Upper lobe of left lung (tissue), 6 donors: ENCODE results near the gene CAPRIN1. TPM values are rescaled to one million over a fixed set of nuclear protein-coding genes. Genes with fewer than 3 reads are reported as not detected.

Experiments used
- ATAC-seq, 2 donors: fragments of 200-7000 bp; cut with Tn5 transposase; one replicate each; pipeline ENCODE4 v1.9.1; 2022; ENCODE audit warnings: mild to moderate bottlenecking in 2 of 2, moderate library complexity in 2 of 2; ENCODE audit not compliant: low FRiP score in 2 of 2
- DNase-seq, 2 donors: peaks; one replicate each; pipeline ENCODE4 v3.0.0-alpha.2; 2019 to 2020
- H3K27ac ChIP-seq, 4 donors: fragments of 200-600 bp; sonication (generic); one replicate each; pipeline ENCODE4 v1.5.1; 2016 to 2019
- H3K27me3 ChIP-seq, 4 donors: fragments of 200-600 bp; sonication (generic); one replicate each; pipeline ENCODE4 v1.5.1; 2017 to 2019
- H3K36me3 ChIP-seq, 4 donors: fragments of 200-600 bp; sonication (generic); one replicate each; pipeline ENCODE4 v1.5.1; 2016 to 2019
- H3K4me1 ChIP-seq, 4 donors: fragments of 200-600 bp; sonication (generic); one replicate each; pipeline ENCODE4 v1.5.1; 2018 to 2019
- H3K4me3 ChIP-seq, 4 donors: fragments of 200-600 bp; sonication (generic); one replicate each; pipeline ENCODE4 v1.5.1; 2017 to 2019; ENCODE audit warnings: mild to moderate bottlenecking in 2 of 4, moderate library complexity in 1 of 4
- H3K9me3 ChIP-seq, 4 donors: fragments of 200-600 bp; sonication (generic); one replicate each; pipeline ENCODE4 v1.5.1; 2018 to 2019
- EP300 ChIP-seq, 4 donors: sonication (generic); formaldehyde crosslinking; IDR thresholded peaks; one replicate each; pipeline ENCODE4 v1.5.1; 2017; ENCODE audit warnings: antibody characterized with exemption in 4 of 4, control low read depth in 2 of 4
- POLR2A ChIP-seq, 4 donors: fragments of 450-650 bp; IDR thresholded peaks; one replicate each; pipeline ENCODE4 v1.5.1; 2016 to 2017; ENCODE audit warnings: antibody characterized with exemption in 4 of 4, mild to moderate bottlenecking in 2 of 4
- POLR2AphosphoS5 ChIP-seq, 2 donors: sonication (generic); formaldehyde crosslinking; IDR thresholded peaks; one replicate each; pipeline ENCODE4 v1.5.1; 2017; ENCODE audit warnings: antibody characterized with exemption in 2 of 2
- WGBS, 2 donors: methylation state at CpG; one replicate each; pipeline ENCODE4 v1.1.5; 2017 to 2018; 5-methylcytosine and 5-hydroxymethylcytosine counted together
- total RNA-seq, 6 donors: library from RNA; depleted of rRNA in 4 of 6; stranded (reverse); fragments of >200 nt in 4 of 6; gene quantifications; one replicate each; pipeline versions ENCODE4 v1.1.0 to v1.2.1, GENCODE V29; 2016 to 2021
- TF ChIP-seq, protein P1 (sequence below), 6 experiments: fragments of 450-650 bp in 4 of 6; fragments of 200-600 bp in 2 of 6; sonication (generic) in 2 of 6; IDR thresholded peaks; one replicate each; pipeline ENCODE4 v1.5.1; 2016 to 2019; ENCODE audit warnings: antibody characterized with exemption in 6 of 6
- donor health status: DM: no; HTN: no; CAD: no; lungs with moderate emphysema.
- donor health status: DM: no; HTN: yes; CAD: no; lungs with severe emphysema.

Gene CAPRIN1
- total RNA-seq, 6 donors from 2014 or later = 144 to 265 (median 153) TPM

DNA sequence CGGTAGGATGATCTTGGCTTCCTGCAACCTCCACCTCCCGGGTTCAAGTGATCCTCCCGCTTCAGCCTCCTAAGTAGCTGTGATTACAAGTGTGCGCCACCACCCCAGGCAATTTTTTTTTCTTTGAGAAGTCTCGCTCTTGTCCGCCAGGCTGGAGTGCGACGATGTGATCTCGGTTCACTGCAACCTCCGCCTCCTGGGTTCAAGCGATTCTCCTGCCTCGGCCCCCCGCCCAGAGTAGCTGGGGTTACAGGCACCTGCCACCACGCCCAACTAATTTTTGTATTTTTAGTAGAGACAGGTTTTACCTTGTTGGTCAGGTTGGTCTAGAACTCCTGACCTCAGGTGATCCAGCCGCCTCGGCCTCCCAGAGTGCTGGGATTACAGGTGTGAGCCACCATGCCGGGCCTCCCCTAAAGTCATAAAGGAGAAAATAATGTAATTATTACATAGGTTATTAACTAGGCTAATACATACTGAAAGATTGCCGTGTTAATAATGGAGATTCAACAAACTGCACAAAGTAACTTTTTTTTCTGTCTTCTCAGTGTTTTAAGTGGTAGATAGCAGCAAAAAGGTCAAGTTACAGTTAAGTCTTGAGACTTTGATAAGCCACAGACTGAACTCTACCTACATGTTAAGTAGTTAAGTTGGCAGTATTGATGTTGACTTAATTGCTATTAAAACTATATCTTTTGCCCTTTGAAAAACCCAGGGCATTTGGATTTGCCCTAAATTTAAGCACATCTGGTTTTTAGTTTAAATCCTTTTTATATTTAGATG lies 3.9 kb downstream of the CAPRIN1 start:
- no peak overlapping the region for H3K27ac ChIP-seq
- ATAC-seq = no peak
- H3K4me1 ChIP-seq = peaks cover 57 to 71% (median 61%) of the 10 kb centered on the region in 4 donors
- no peak overlapping the region for H3K4me3 ChIP-seq
- TF ChIP-seq, protein P1, sequence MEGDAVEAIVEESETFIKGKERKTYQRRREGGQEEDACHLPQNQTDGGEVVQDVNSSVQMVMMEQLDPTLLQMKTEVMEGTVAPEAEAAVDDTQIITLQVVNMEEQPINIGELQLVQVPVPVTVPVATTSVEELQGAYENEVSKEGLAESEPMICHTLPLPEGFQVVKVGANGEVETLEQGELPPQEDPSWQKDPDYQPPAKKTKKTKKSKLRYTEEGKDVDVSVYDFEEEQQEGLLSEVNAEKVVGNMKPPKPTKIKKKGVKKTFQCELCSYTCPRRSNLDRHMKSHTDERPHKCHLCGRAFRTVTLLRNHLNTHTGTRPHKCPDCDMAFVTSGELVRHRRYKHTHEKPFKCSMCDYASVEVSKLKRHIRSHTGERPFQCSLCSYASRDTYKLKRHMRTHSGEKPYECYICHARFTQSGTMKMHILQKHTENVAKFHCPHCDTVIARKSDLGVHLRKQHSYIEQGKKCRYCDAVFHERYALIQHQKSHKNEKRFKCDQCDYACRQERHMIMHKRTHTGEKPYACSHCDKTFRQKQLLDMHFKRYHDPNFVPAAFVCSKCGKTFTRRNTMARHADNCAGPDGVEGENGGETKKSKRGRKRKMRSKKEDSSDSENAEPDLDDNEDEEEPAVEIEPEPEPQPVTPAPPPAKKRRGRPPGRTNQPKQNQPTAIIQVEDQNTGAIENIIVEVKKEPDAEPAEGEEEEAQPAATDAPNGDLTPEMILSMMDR (IDR thresholded peaks at IDR 0.05) = no peak
- H3K9me3 ChIP-seq = no peaks in the 10 kb centered on the region
- DNase-seq = no peak
- no peaks in the 10 kb centered on the region for H3K27me3 ChIP-seq
- peaks cover 0 to 10% (median 3%) of the 10 kb centered on the region in 4 donors for H3K36me3 ChIP-seq
- 91% methylated on average over 18 of the region's 18 CpGs for whole genome bisulfite sequencing, 2 donors

DNA sequence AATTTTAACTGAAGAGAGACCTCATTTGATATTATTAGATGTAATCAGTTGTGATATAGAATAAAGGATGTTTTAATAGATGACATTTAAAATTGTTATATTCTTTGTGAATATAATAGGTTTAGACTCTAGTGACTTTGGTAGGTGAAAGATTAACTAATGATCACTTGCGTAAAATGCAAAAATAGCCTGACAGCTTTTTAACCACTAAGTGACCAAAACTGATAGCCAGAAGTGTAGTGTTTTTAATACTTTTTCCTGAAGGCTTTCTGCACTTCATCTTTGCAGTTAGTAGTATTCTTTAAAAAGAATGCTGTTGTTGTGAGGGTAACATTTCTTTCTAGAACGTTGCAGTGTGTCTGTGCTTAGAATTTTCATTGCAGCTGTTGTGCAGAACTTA lies 5.1 kb downstream of the CAPRIN1 start:
- 21 to 26% methylated on average over 2 of the region's 2 CpGs for WGBS, 2 donors
- peaks cover 54 to 64% (median 60%) of the 10 kb centered on the region in 4 donors for H3K4me1 ChIP-seq
- no peaks in the 10 kb centered on the region for H3K27me3 ChIP-seq
- no peak for ATAC-seq
- TF ChIP-seq EP300 (IDR thresholded peaks at IDR 0.05) = no peak
- TF ChIP-seq POLR2AphosphoS5 (IDR thresholded peaks at IDR 0.05) = no peak
- TF ChIP-seq, protein P1 (IDR thresholded peaks at IDR 0.05) = no peak
- TF ChIP-seq POLR2A (IDR thresholded peaks at IDR 0.05) = no peak
- no peaks in the 10 kb centered on the region for H3K9me3 ChIP-seq
- peaks cover 0 to 17% (median 6%) of the 10 kb centered on the region in 4 donors for H3K36me3 ChIP-seq
- H3K27ac ChIP-seq = no peak overlapping the region
- H3K4me3 ChIP-seq = no peak overlapping the region
- no peak for DNase-seq

DNA sequence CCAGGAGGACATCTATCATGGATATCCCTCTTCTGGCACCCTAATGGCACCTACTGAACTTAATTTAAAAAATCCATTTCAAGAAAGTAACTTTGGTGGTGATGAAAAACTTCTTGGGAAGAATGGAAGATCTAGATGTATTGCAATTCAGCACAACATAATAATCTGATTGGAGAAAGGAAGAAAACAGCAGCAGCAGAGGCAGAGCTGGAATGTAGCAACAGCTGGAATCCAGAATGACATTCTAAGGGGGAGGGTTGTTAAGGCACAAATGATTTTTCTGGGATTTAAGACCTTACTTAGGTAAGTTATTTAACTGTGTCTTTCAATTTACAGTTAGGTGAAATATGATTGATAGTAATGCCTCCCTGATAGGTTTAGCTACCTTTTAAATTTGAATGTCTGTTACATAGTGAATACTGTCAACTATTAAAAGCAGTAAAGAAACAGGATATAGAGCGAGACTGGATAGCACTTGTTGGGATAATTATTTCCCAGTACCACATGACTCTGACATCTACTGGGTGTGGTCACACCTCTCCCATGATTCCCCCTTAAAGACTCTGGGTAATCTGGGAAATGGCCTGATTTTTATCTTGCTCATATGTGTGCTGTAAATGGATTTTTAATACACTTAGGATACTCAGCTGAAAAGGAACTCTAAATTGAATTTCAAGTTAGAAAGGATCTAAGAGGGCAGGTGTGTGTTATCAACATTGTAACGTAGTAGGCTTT lies 11.7 kb downstream of the CAPRIN1 start:
- H3K4me3 ChIP-seq = no peak overlapping the region
- no peak overlapping the region for H3K27ac ChIP-seq
- no peaks in the 10 kb centered on the region for H3K27me3 ChIP-seq
- peaks cover 0 to 9% (median 4%) of the 10 kb centered on the region in 4 donors for H3K36me3 ChIP-seq
- H3K4me1 ChIP-seq = peaks cover 40 to 64% (median 49%) of the 10 kb centered on the region in 4 donors
- no peak for DNase-seq
- TF ChIP-seq, protein P1 (IDR thresholded peaks at IDR 0.05) = no peak
- TF ChIP-seq POLR2AphosphoS5 (IDR thresholded peaks at IDR 0.05) (no peak), EP300 (IDR thresholded peaks at IDR 0.05) (no peak), POLR2A (IDR thresholded peaks at IDR 0.05) (no peak)
- 70 to 78% methylated on average over 2 of the region's 2 CpGs for WGBS, 2 donors
- no peaks in the 10 kb centered on the region for H3K9me3 ChIP-seq
- ATAC-seq = no peak

DNA sequence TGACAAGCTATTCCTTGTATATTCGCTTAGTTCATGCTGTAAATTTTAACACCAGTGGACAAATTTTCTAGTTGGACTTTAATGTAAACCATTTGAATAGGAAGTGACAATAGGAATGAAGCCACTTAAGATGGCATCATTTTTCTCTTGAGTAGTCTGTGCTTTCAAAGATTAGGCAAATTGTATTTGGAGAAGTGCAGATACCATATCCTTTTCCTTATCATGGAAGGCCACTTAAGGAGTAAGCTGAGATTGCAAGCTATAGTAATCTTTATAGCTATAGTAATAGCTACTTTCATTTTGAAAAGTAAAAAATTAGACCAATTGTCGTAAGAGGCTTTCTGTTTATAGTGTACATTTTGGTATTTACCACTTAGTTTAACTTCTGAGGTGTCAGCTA lies 12.8 kb downstream of the CAPRIN1 start:
- Histone ChIP-seq H3K4me1 (peaks cover 32 to 59% (median 47%) of the 10 kb centered on the region in 4 donors), H3K27me3 (no peaks in the 10 kb centered on the region), H3K4me3 (no peak overlapping the region), H3K9me3 (no peaks in the 10 kb centered on the region), H3K36me3 (peaks cover 0 to 9% (median 4%) of the 10 kb centered on the region in 4 donors), H3K27ac (no peak overlapping the region)
- ATAC-seq (no peak), DNase-seq (no peak)
- TF ChIP-seq POLR2AphosphoS5 (IDR thresholded peaks at IDR 0.05) (no peak), POLR2A (IDR thresholded peaks at IDR 0.05) (no peak), EP300 (IDR thresholded peaks at IDR 0.05) (no peak)
- TF ChIP-seq, protein P1 (IDR thresholded peaks at IDR 0.05) = no peak
- WGBS, 2 donors = 84 to 85% methylated on average over 2 of the region's 2 CpGs
